Measurements from ENCODE around the gene CDRT15L2.
"Not testable (repeated sequence)": the region's sequence is repeated elsewhere in the genome, so short reads cannot be mapped to it uniquely, and the experiment has no call there.

DNA sequence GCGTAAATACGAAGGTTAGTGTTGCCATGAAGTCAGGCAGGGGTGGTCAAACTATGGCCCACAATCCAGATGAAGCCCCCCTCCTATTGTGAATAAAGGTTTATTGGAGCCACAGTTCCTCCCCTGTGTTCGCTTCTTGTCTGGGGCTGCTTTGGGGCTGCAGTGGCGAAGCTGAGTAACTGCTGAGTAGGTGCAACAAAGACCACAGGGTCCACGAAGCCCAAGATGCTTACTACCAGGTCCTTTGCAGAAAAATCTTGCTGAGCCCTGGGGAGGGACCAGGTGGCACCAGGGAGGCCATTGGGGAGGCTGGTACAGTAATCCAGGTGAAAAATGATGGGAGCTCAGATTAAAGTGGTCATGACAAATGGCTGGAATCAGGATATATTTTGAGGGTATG is 21.4 kb upstream of the CDRT15L2 start:
- TF ChIP-seq, protein P1, sequence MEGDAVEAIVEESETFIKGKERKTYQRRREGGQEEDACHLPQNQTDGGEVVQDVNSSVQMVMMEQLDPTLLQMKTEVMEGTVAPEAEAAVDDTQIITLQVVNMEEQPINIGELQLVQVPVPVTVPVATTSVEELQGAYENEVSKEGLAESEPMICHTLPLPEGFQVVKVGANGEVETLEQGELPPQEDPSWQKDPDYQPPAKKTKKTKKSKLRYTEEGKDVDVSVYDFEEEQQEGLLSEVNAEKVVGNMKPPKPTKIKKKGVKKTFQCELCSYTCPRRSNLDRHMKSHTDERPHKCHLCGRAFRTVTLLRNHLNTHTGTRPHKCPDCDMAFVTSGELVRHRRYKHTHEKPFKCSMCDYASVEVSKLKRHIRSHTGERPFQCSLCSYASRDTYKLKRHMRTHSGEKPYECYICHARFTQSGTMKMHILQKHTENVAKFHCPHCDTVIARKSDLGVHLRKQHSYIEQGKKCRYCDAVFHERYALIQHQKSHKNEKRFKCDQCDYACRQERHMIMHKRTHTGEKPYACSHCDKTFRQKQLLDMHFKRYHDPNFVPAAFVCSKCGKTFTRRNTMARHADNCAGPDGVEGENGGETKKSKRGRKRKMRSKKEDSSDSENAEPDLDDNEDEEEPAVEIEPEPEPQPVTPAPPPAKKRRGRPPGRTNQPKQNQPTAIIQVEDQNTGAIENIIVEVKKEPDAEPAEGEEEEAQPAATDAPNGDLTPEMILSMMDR (conservative IDR thresholded peaks at IDR 0.05; ENCODE audit: low read length), result not testable (repeated sequence)
- TF ChIP-seq EZH2phosphoT487 (IDR thresholded peaks at IDR 0.05; ENCODE audit: borderline replicate concordance), result not testable (repeated sequence)

All from Loucy (cell line).